HK-2 (cell line): ENCODE data around the gene TCF19.

Source experiments
- DNase-seq: peaks from one replicate; pipeline ENCODE4 v3.0.0-alpha.2; 2018; ENCODE audit not compliant: unreplicated experiment

The TCF19 gene

GRCh38 chr6:31158140-31158862 lies at the start of gene TCF19:
Gene TCF19, plus strand, starts transcription at chr6:31158589. Its CDS starts 881 bp downstream, at chr6:31159470.
- peak; percentile 99 for DNase-seq

- DNase-seq = no peak
Observed at GRCh38 chr6:31110825-31111582, 47.4 kb upstream of the TCF19 start.

GRCh38 chr6:31111712-31112111 lies 46.7 kb upstream of the TCF19 start:
- no peak for DNase-seq

GRCh38 chr6:31112478-31112877 lies 45.9 kb upstream of the TCF19 start, which contains the start of gene C6orf15:
Gene C6orf15, minus strand, starts transcription at chr6:31112575. Its CDS starts 20 bp downstream, at chr6:31112555.
- no peak for DNase-seq

- no peak for DNase-seq
Observed at GRCh38 chr6:31113861-31114540, 44.4 kb upstream of the TCF19 start.

- peak; percentile 88 for DNase-seq
Observed at GRCh38 chr6:31114541-31114878, 43.9 kb upstream of the TCF19 start, which contains the start of gene PSORS1C1. Gene PSORS1C1, plus strand, starts transcription at chr6:31114800. Its CDS starts 14,833 bp downstream, at chr6:31129633.

- DNase-seq = no peak
Observed at GRCh38 chr6:31114970-31115849, 43.2 kb upstream of the TCF19 start.

- no peak for DNase-seq
Observed at GRCh38 chr6:31115941-31116560, 42.3 kb upstream of the TCF19 start.

- DNase-seq = no peak
Observed at GRCh38 chr6:31116661-31117385, 41.6 kb upstream of the TCF19 start.

- DNase-seq = no peak
Observed at GRCh38 chr6:31118178-31118577, 40.2 kb upstream of the TCF19 start.

- no peak for DNase-seq
Observed at GRCh38 chr6:31120151-31120915, 38.1 kb upstream of the TCF19 start, which contains the start of gene CDSN. Gene CDSN, minus strand, starts transcription at chr6:31120446. Its CDS starts 27 bp downstream, at chr6:31120419.

- no peak for DNase-seq
Observed at GRCh38 chr6:31121131-31121790, 37.1 kb upstream of the TCF19 start.

GRCh38 chr6:31122791-31123706 lies 35.3 kb upstream of the TCF19 start:
- no peak for DNase-seq

GRCh38 chr6:31125162-31125561 lies 33.2 kb upstream of the TCF19 start:
- DNase-seq = peak; percentile 56

GRCh38 chr6:31125586-31126363 lies 32.6 kb upstream of the TCF19 start:
- DNase-seq = no peak

- DNase-seq = no peak
Observed at GRCh38 chr6:31126396-31127175, 31.8 kb upstream of the TCF19 start.
